H1 (cell line): ENCODE results near the gene CPLX1. TPM values are rescaled to one million over a fixed set of nuclear protein-coding genes. Genes with fewer than 3 reads are reported as not detected.

Source experiments
- CTCF ChIA-PET: fragments of 300-600 bp; sonication (Branson Sonifier 250); formaldehyde crosslinking; loops from one replicate; lab custom pipeline; 2021; ENCODE audit not compliant: partially characterized antibody; lab: Charles Lee
- POLR2A ChIA-PET: fragments of 300-600 bp; sonication (Branson Sonifier 250); formaldehyde crosslinking; loops from one replicate; lab custom pipeline; 2021; ENCODE audit warnings: inconsistent platforms; ENCODE audit not compliant: partially characterized antibody; lab: Charles Lee
- DNase-seq, 2 experiments: peaks; one replicate each; pipeline versions ENCODE4 v3.0.0 to v3.0.0-alpha.2; 2010 to 2022; ENCODE audit warnings: low spot score in 2 of 2, low read depth in 1 of 2, mixed read lengths in 1 of 2
- FAIRE-seq: peaks from 2 replicates; lab custom pipeline; 2011; peaks lifted over from hg19 to GRCh38; lab: Jason Lieb, UNC
- H2AFZ ChIP-seq: 2 replicates; pipeline ENCODE4 v1.8.1; 2012; ENCODE audit warnings: low read length, inconsistent platforms
- H2AK5ac ChIP-seq: 2 replicates; pipeline ENCODE4 v1.6.1; 2013; ENCODE audit warnings: low read depth, low read length
- H2BK120ac ChIP-seq: replicated peaks from 2 replicates; pipeline ENCODE3; 2013; ENCODE audit warnings: low read depth, low read length, inconsistent platforms
- H2BK12ac ChIP-seq: 2 replicates; pipeline ENCODE4 v1.6.1; 2013; ENCODE audit warnings: low read depth, low read length
- H2BK15ac ChIP-seq: 2 replicates; pipeline ENCODE4 v1.6.1; 2013; ENCODE audit warnings: low read length
- H2BK20ac ChIP-seq: 2 replicates; pipeline ENCODE4 v1.6.1; 2013; ENCODE audit warnings: low read length
- H2BK5ac ChIP-seq: 2 replicates; pipeline ENCODE4 v1.6.1; 2013; ENCODE audit warnings: low read depth, low read length
- H3K14ac ChIP-seq: 2 replicates; pipeline ENCODE4 v1.6.1; 2013; ENCODE audit warnings: inconsistent platforms; ENCODE audit not compliant: insufficient read length
- H3K18ac ChIP-seq: 2 replicates; pipeline ENCODE4 v1.6.1; 2013; ENCODE audit warnings: low read length; ENCODE audit errors: extremely low read depth
- H3K23ac ChIP-seq: 2 replicates; pipeline ENCODE4 v1.6.1; 2013; ENCODE audit warnings: inconsistent platforms; ENCODE audit not compliant: insufficient read length
- H3K23me2 ChIP-seq: 2 replicates; pipeline ENCODE4 v1.6.1; 2013; ENCODE audit warnings: low read depth, low read length
- H3K27ac ChIP-seq: 2 replicates; pipeline ENCODE4 v1.6.1; 2011; ENCODE audit warnings: low read depth, low read length, inconsistent platforms
- H3K27me3 ChIP-seq, 4 experiments: replicated peaks in 1 of 4; 1 replicate in 1 of 4; 2 replicates in 3 of 4; pipeline versions ENCODE4 v1.6.1 to v1.8.1; 2011 to 2013; ENCODE audit warnings: low read length in 3 of 4, mild to moderate bottlenecking in 3 of 4, inconsistent platforms in 2 of 4, mixed read lengths in 2 of 4, moderate library complexity in 1 of 4; ENCODE audit not compliant: control insufficient read depth in 3 of 4, insufficient read depth in 3 of 4; ENCODE audit errors: extremely low read depth in 1 of 4
- H3K36me3 ChIP-seq, 4 experiments: 2 replicates each; pipeline versions ENCODE4 v1.6.1 to v1.8.1; 2011 to 2013; ENCODE audit warnings: mild to moderate bottlenecking in 4 of 4, low read length in 3 of 4, moderate library complexity in 2 of 4, control low read depth in 1 of 4, inconsistent platforms in 1 of 4; ENCODE audit not compliant: insufficient read depth in 4 of 4, control insufficient read depth in 2 of 4
- H3K4ac ChIP-seq: replicated peaks from 2 replicates; pipeline ENCODE3; 2013; ENCODE audit warnings: low read length, low read depth, mixed read lengths, inconsistent platforms; ENCODE audit not compliant: insufficient read length
- H3K4me1 ChIP-seq, 4 experiments: replicated peaks in 1 of 4; 1 replicate in 1 of 4; 2 replicates in 3 of 4; pipeline versions ENCODE4 v1.6.1 to v1.8.1; 2011 to 2013; ENCODE audit warnings: low read length in 3 of 4, inconsistent platforms in 2 of 4, mixed read lengths in 1 of 4; ENCODE audit not compliant: insufficient read depth in 4 of 4, control insufficient read depth in 3 of 4
- H3K4me2 ChIP-seq, 2 experiments: 2 replicates each; pipeline versions ENCODE4 v1.6.1 to v1.8.1; 2011 to 2013; ENCODE audit warnings: low read depth in 2 of 2, low read length in 2 of 2, control low read depth in 1 of 2, inconsistent platforms in 1 of 2, mild to moderate bottlenecking in 1 of 2; ENCODE audit not compliant: insufficient read depth in 1 of 2
- H3K4me3 ChIP-seq, 4 experiments: fragments of 200-600, 300-600 bp in 1 of 4; sonication (generic), shearing (Covaris generic), sonication (Bioruptor Twin) in 1 of 4; 2 replicates each; pipeline versions ENCODE4 v1.5.1 to v1.8.1; 2011 to 2016; ENCODE audit warnings: low read length in 4 of 4, low read depth in 3 of 4, control low read depth in 2 of 4, inconsistent platforms in 2 of 4, mild to moderate bottlenecking in 2 of 4, mixed read lengths in 1 of 4, moderate library complexity in 1 of 4; ENCODE audit not compliant: insufficient read depth in 2 of 4; ENCODE audit errors: extremely low read depth in 1 of 4
- H3K56ac ChIP-seq: replicated peaks from 2 replicates; pipeline ENCODE3; 2013; ENCODE audit warnings: low read depth, mild to moderate bottlenecking, mixed read lengths, low read length, inconsistent platforms; ENCODE audit not compliant: insufficient read length
- H3K79me1 ChIP-seq: 2 replicates; pipeline ENCODE4 v1.6.1; 2013; ENCODE audit warnings: low read depth, low read length, control low read depth
- H3K79me2 ChIP-seq, 2 experiments: 2 replicates each; pipeline versions ENCODE4 v1.6.1 to v1.8.1; 2012 to 2013; ENCODE audit warnings: low read length in 2 of 2, mild to moderate bottlenecking in 2 of 2, inconsistent platforms in 1 of 2; ENCODE audit not compliant: insufficient read depth in 2 of 2, control insufficient read depth in 1 of 2
- H3K9ac ChIP-seq, 4 experiments: replicated peaks in 1 of 4; 1 replicate in 1 of 4; 2 replicates in 3 of 4; pipeline versions ENCODE4 v1.6.1 to v1.8.1; 2011 to 2013; ENCODE audit warnings: low read depth in 3 of 4, low read length in 3 of 4, control low read depth in 2 of 4, mild to moderate bottlenecking in 2 of 4, moderate library complexity in 2 of 4, inconsistent platforms in 1 of 4; ENCODE audit errors: extremely low read depth in 1 of 4
- H3K9me3 ChIP-seq, 2 experiments: 2 replicates each; pipeline versions ENCODE4 v1.6.1 to v1.8.1; 2012 to 2013; ENCODE audit warnings: mild to moderate bottlenecking in 2 of 2, moderate library complexity in 2 of 2, control low read depth in 1 of 2, inconsistent platforms in 1 of 2, low read depth in 1 of 2, low read length in 1 of 2, mixed read lengths in 1 of 2; ENCODE audit not compliant: insufficient read depth in 2 of 2
- H4K20me1 ChIP-seq, 2 experiments: replicated peaks in 1 of 2; 2 replicates each; pipeline versions ENCODE3 to v1.8.1; 2011 to 2013; ENCODE audit warnings: inconsistent platforms in 2 of 2, low read length in 2 of 2, mild to moderate bottlenecking in 1 of 2; ENCODE audit not compliant: insufficient read depth in 2 of 2, control insufficient read depth in 1 of 2
- H4K5ac ChIP-seq: 2 replicates; pipeline ENCODE4 v1.6.1; 2013; ENCODE audit warnings: low read length, low read depth, mixed read lengths, inconsistent platforms; ENCODE audit not compliant: insufficient read length
- H4K8ac ChIP-seq: 2 replicates; pipeline ENCODE4 v1.8.0; 2013; ENCODE audit warnings: mild to moderate bottlenecking, moderate library complexity, low read length, inconsistent platforms; ENCODE audit not compliant: insufficient read depth; ENCODE audit errors: extremely low read depth
- H4K91ac ChIP-seq: replicated peaks from 2 replicates; pipeline ENCODE3; 2013; ENCODE audit warnings: low read length, mixed read lengths, inconsistent platforms; ENCODE audit not compliant: insufficient read length
- BACH1 ChIP-seq: IDR thresholded peaks from 2 replicates; pipeline ENCODE4 v1.6.1; 2012; ENCODE audit warnings: low read length, improper control_type of control experiment
- GTF2F1 ChIP-seq: IDR thresholded peaks from 2 replicates; pipeline ENCODE4 v1.6.1; 2012; ENCODE audit warnings: low read depth, low read length, improper control_type of control experiment, borderline replicate concordance
- POLR2A ChIP-seq, 2 experiments: IDR thresholded peaks; 1 replicate in 1 of 2; 2 replicates in 1 of 2; pipeline ENCODE4 v1.6.1; 2011; ENCODE audit warnings: low read depth in 2 of 2, low read length in 2 of 2, mild to moderate bottlenecking in 2 of 2; ENCODE audit errors: control extremely low read depth in 1 of 2
- POU5F1 ChIP-seq: IDR thresholded peaks from 2 replicates; pipeline ENCODE4 v1.6.1; 2011; ENCODE audit warnings: low read depth, mild to moderate bottlenecking, low read length, moderate library complexity
- RAD21 ChIP-seq, 2 experiments: IDR thresholded peaks in 1 of 2; conservative IDR thresholded peaks in 1 of 2; 2 replicates each; pipeline ENCODE4 v1.6.1; 2011; ENCODE audit warnings: low read depth in 2 of 2, low read length in 2 of 2, improper control_type of control experiment in 1 of 2, inconsistent platforms in 1 of 2, mild to moderate bottlenecking in 1 of 2, moderate library complexity in 1 of 2
- SP1 ChIP-seq: IDR thresholded peaks from 2 replicates; pipeline ENCODE4 v1.6.1; 2011; ENCODE audit warnings: low read depth, low read length
- WGBS, 2 experiments: shearing (Covaris generic) in 1 of 2; methylation state at CpG; one replicate each; pipeline versions ENCODE4 v1.1.6 to v1.1.7; 2013 to 2015; ENCODE audit warnings: low lambda C conversion rate in 2 of 2, mixed read lengths in 2 of 2, inconsistent platforms in 1 of 2, low coverage in 1 of 2, missing lambda C conversion rate in 1 of 2; ENCODE audit not compliant: insufficient replicate concordance in 2 of 2, insufficient coverage in 1 of 2, insufficient read length in 1 of 2; ENCODE audit errors: extremely low coverage in 1 of 2, missing lambda C conversion rate in 1 of 2; 5-methylcytosine and 5-hydroxymethylcytosine counted together
- polyA plus RNA-seq, 7 experiments: library from polyadenylated mRNA; depleted of rRNA in 3 of 7; stranded (reverse) in 5 of 7; unstranded in 2 of 7; fragments of >200 nt in 5 of 7; fragments of 200-250 nt in 2 of 7; gene quantifications; 1 replicate in 5 of 7; 2 replicates in 1 of 7; 4 replicates in 1 of 7; pipeline versions ENCODE4 v1.2.1 to v1.2.3, GENCODE V29; 2011 to 2013; ENCODE audit warnings: missing spikeins in 2 of 7, mixed read lengths in 2 of 7
- total RNA-seq: library from RNA; stranded (reverse); fragmentation: NEBNext Ultra II Directional; extraction: Animal tissue kit (Norgen Biotek cat#: 25700); gene quantifications from 2 replicates; pipeline ENCODE4 v1.2.1, GENCODE V29; 2021

CPLX1 gene
- total and polyA plus RNA-seq, 2 of the 8 experiments (the other 6 are each of a cell fraction or from before 2014, with no cell fraction given): 0.32 to 0.56 TPM

- no peak overlapping the region for H2BK20ac ChIP-seq
- no peaks in the 10 kb centered on the region for H3K23me2 ChIP-seq
- H4K91ac ChIP-seq: no peak overlapping the region
- no peak overlapping the region for H2BK12ac ChIP-seq
- DNase-seq (no peak), FAIRE-seq (no peak)
- 92% methylated on average over 19 of the region's 19 CpGs; no CpG with 5 or more reads in 1 of the 2 experiments for WGBS, 2 experiments
- no peak overlapping the region for H3K18ac ChIP-seq
- no peak overlapping the region for H2BK15ac ChIP-seq
- no peak overlapping the region for H3K4me2 ChIP-seq
- no peak overlapping the region for H4K5ac ChIP-seq
- H3K27ac ChIP-seq: no peak overlapping the region
- no peak overlapping the region for H3K56ac ChIP-seq
- H3K79me2 ChIP-seq: peaks cover 0 to 12% of the 10 kb centered on the region in 2 experiments; a peak in 1 of 4 replicates
- no peak overlapping the region for H2AFZ ChIP-seq
- H3K9me3 ChIP-seq: no peaks in the 10 kb centered on the region; a peak in 1 of 4 replicates
- peaks cover 3% of the 10 kb centered on the region; the same call in 1 of the 2 replicates for H3K79me1 ChIP-seq
- CTCF ChIA-PET: no interaction called here
- no peak overlapping the region for H3K4ac ChIP-seq
- H3K36me3 ChIP-seq: peaks cover 0 to 11% (median 6%) of the 10 kb centered on the region in 4 experiments; a peak in 5 of 8 replicates
- H3K9ac ChIP-seq: no peak overlapping the region
- no peaks in the 10 kb centered on the region for H3K4me1 ChIP-seq
- no peak overlapping the region for H4K8ac ChIP-seq
- TF ChIP-seq GTF2F1 (no peak), SP1 (no peak), BACH1 (no peak), POU5F1 (no peak), POLR2A (IDR thresholded peaks at IDR 0.05; ENCODE audit: control extremely low read depth in 1 of 2, low read depth in 2 of 2, low read length in 2 of 2) (no peak), RAD21 (IDR thresholded peaks at IDR 0.05 in 1 of 2, conservative IDR thresholded peaks at IDR 0.05 in 1 of 2; ENCODE audit: low read depth in 2 of 2, low read length in 2 of 2) (no peak)
- TF ChIP-seq, all 59 proteins: peak for 0
- H2BK5ac ChIP-seq: no peak overlapping the region
- no peak overlapping the region for H2AK5ac ChIP-seq
- no peak overlapping the region for H2BK120ac ChIP-seq
- H4K20me1 ChIP-seq: peaks cover 9 to 14% of the 10 kb centered on the region in 2 experiments
- no peak overlapping the region for H3K4me3 ChIP-seq
- no peak overlapping the region for H3K14ac ChIP-seq
- no peaks in the 10 kb centered on the region for H3K27me3 ChIP-seq
- no peak overlapping the region for H3K23ac ChIP-seq
- POLR2A ChIA-PET: interaction anchor here (1.4 kb wide), 1 partner anchor 19 kb away, joined by 3 read pairs; no protein-coding TSS in a partner anchor
Observed at GRCh38 chr4:748461-748860, 77.5 kb downstream of the CPLX1 start.
